Common myeloid progenitor, CD34-positive (primary cell): Measurements from ENCODE around the gene PLCL1.
A peak's percentile ranks its signal among the peaks of the same experiment; 100 is the strongest.

ENCODE experiments used
- CTCF ChIA-PET: fragments of 350-600 bp; sonication (Branson Sonifier 250); formaldehyde crosslinking; loops from one replicate; lab custom pipeline; 2021; ENCODE audit warnings: antibody characterized with exemption; lab: Charles Lee
- POLR2A ChIA-PET: fragments of 350-600 bp; sonication (Branson Sonifier 250); formaldehyde crosslinking; loops from one replicate; lab custom pipeline; 2021; ENCODE audit warnings: antibody characterized with exemption; lab: Charles Lee
- DNase-seq, 3 donors: peaks; one replicate each; pipeline versions ENCODE4 v3.0.0 to v3.0.0-alpha.2; 2013
- H3K27ac ChIP-seq, 2 experiments: 1 replicate in 1 of 2; 2 replicates in 1 of 2; pipeline ENCODE4 v1.7.0; 2013; ENCODE audit warnings: inconsistent platforms in 2 of 2, low read length in 2 of 2, mild to moderate bottlenecking in 2 of 2, low read depth in 1 of 2, moderate library complexity in 1 of 2; ENCODE audit not compliant: severe bottlenecking in 2 of 2, insufficient read depth in 1 of 2, poor library complexity in 1 of 2
- H3K27me3 ChIP-seq, 5 experiments: replicated peaks in 2 of 5; 1 replicate in 3 of 5; 2 replicates in 2 of 5; pipeline versions ENCODE4 v1.6.1 to v1.7.0; 2013; ENCODE audit warnings: low read length in 4 of 5, mild to moderate bottlenecking in 2 of 5, moderate library complexity in 2 of 5, inconsistent platforms in 1 of 5; ENCODE audit not compliant: insufficient read depth in 5 of 5, control insufficient read depth in 4 of 5
- H3K36me3 ChIP-seq, 4 experiments: 1 replicate in 2 of 4; 2 replicates in 2 of 4; pipeline versions ENCODE4 v1.6.1 to v1.7.0; 2013; ENCODE audit warnings: low read length in 3 of 4, control low read depth in 1 of 4, mild to moderate bottlenecking in 1 of 4; ENCODE audit not compliant: control insufficient read depth in 4 of 4, insufficient read depth in 4 of 4
- H3K4me1 ChIP-seq, 4 experiments: 1 replicate in 3 of 4; 2 replicates in 1 of 4; pipeline versions ENCODE4 v1.6.1 to v1.7.1; 2013; ENCODE audit warnings: low read length in 3 of 4, mild to moderate bottlenecking in 3 of 4, control low read depth in 1 of 4, inconsistent platforms in 1 of 4, moderate library complexity in 1 of 4; ENCODE audit not compliant: control insufficient read depth in 4 of 4, insufficient read depth in 4 of 4; ENCODE audit errors: control extremely low read depth in 1 of 4
- H3K4me3 ChIP-seq, 7 experiments: 1 replicate in 4 of 7; 2 replicates in 3 of 7; pipeline versions ENCODE4 v1.5.1 to v1.7.0; 2013; ENCODE audit warnings: mild to moderate bottlenecking in 7 of 7, low read length in 6 of 7, moderate library complexity in 6 of 7, inconsistent platforms in 2 of 7, low read depth in 2 of 7, control low read depth in 1 of 7; ENCODE audit not compliant: insufficient read depth in 4 of 7, control insufficient read depth in 1 of 7; ENCODE audit errors: extremely low read depth in 1 of 7
- H3K9me3 ChIP-seq, 5 experiments: 1 replicate in 4 of 5; 2 replicates in 1 of 5; pipeline versions ENCODE4 v1.6.1 to v1.7.1; 2013; ENCODE audit warnings: low read length in 4 of 5, mild to moderate bottlenecking in 2 of 5, inconsistent platforms in 1 of 5, low read depth in 1 of 5, moderate library complexity in 1 of 5; ENCODE audit not compliant: control insufficient read depth in 4 of 5, insufficient read depth in 2 of 5; ENCODE audit errors: control extremely low read depth in 1 of 5
- WGBS: methylation state at CpG from one replicate; pipeline ENCODE4 v1.1.5; 2013; ENCODE audit not compliant: insufficient coverage; 5-methylcytosine and 5-hydroxymethylcytosine counted together

Gene PLCL1

GRCh38 chr2:198044777-198045176, 240.4 kb downstream of the PLCL1 start:
- DNase-seq: no peak
- POLR2A ChIA-PET: no interaction called here
- CTCF ChIA-PET: no interaction called here
- no CpG with 5 or more reads among the region's 2 CpGs for WGBS
- H3K27ac ChIP-seq: no peak overlapping the region
- no peaks in the 10 kb centered on the region for H3K27me3 ChIP-seq
- H3K9me3 ChIP-seq: no peaks in the 10 kb centered on the region
- H3K36me3 ChIP-seq: no peaks in the 10 kb centered on the region
- H3K4me1 ChIP-seq: peaks cover 0 to 12% (median 8%) of the 10 kb centered on the region in 4 experiments
- no peak overlapping the region for H3K4me3 ChIP-seq

- CTCF ChIA-PET: interaction anchor here (1.0 kb wide), 1 partner anchor 85 kb away, joined by 3 read pairs; no protein-coding TSS in a partner anchor
- no peak for DNase-seq
- H3K27me3 ChIP-seq: no peaks in the 10 kb centered on the region
- no peaks in the 10 kb centered on the region for H3K9me3 ChIP-seq
- no peak overlapping the region for H3K27ac ChIP-seq
- no peaks in the 10 kb centered on the region for H3K36me3 ChIP-seq
- H3K4me3 ChIP-seq: no peak overlapping the region
- peaks cover 0 to 12% (median 8%) of the 10 kb centered on the region in 4 experiments for H3K4me1 ChIP-seq
- POLR2A ChIA-PET: no interaction called here
Observed at GRCh38 chr2:198045227-198045626, 240.8 kb downstream of the PLCL1 start.

GRCh38 chr2:198052741-198053140, 248.3 kb downstream of the PLCL1 start:
- no peak overlapping the region for H3K4me3 ChIP-seq
- POLR2A ChIA-PET: no interaction called here
- H3K36me3 ChIP-seq: no peaks in the 10 kb centered on the region
- no peak overlapping the region for H3K27ac ChIP-seq
- DNase-seq: no peak
- H3K4me1 ChIP-seq: no peaks in the 10 kb centered on the region
- no peaks in the 10 kb centered on the region for H3K9me3 ChIP-seq
- H3K27me3 ChIP-seq: no peaks in the 10 kb centered on the region
- CTCF ChIA-PET: interaction anchor here (1.0 to 2.2 kb wide), 5 partner anchors 9 to 257 kb away, joined by 3 to 6 read pairs (median 4); partner anchors contain the start of gene PLCL1
- WGBS: no CpG with 5 or more reads among the region's 2 CpGs

GRCh38 chr2:198053148-198053547, 248.8 kb downstream of the PLCL1 start:
- H3K4me1 ChIP-seq: no peaks in the 10 kb centered on the region
- CTCF ChIA-PET: interaction anchor here (0.7 to 2.2 kb wide), 6 partner anchors 9 to 258 kb away, joined by 3 to 6 read pairs (median 4); partner anchors contain the start of gene PLCL1
- no peaks in the 10 kb centered on the region for H3K9me3 ChIP-seq
- H3K4me3 ChIP-seq: no peak overlapping the region
- H3K36me3 ChIP-seq: no peaks in the 10 kb centered on the region
- no peak for DNase-seq
- no peak overlapping the region for H3K27ac ChIP-seq
- POLR2A ChIA-PET: no interaction called here
- WGBS: no CpG with 5 or more reads among the region's 1 CpG
- H3K27me3 ChIP-seq: no peaks in the 10 kb centered on the region

GRCh38 chr2:198053776-198054175, 249.4 kb downstream of the PLCL1 start:
- Histone ChIP-seq H3K4me3 (no peak overlapping the region), H3K4me1 (no peaks in the 10 kb centered on the region), H3K27ac (no peak overlapping the region), H3K36me3 (no peaks in the 10 kb centered on the region), H3K27me3 (no peaks in the 10 kb centered on the region), H3K9me3 (no peaks in the 10 kb centered on the region)
- ChIA-PET POLR2A (no interaction called here), CTCF (interaction anchor here (0.7 to 2.2 kb wide), 6 partner anchors 10 to 258 kb away, joined by 3 to 6 read pairs (median 4); partner anchors contain the start of gene PLCL1)
- no CpG with 5 or more reads among the region's 1 CpG for WGBS
- no peak for DNase-seq

GRCh38 chr2:198054299-198054698, 249.9 kb downstream of the PLCL1 start:
- no peaks in the 10 kb centered on the region for H3K27me3 ChIP-seq
- CTCF ChIA-PET: interaction anchor here (0.7 to 1.5 kb wide), 2 partner anchors 11 to 19 kb away, joined by 3 to 4 read pairs; no protein-coding TSS in a partner anchor
- H3K36me3 ChIP-seq: no peaks in the 10 kb centered on the region
- no peaks in the 10 kb centered on the region for H3K9me3 ChIP-seq
- H3K27ac ChIP-seq: no peak overlapping the region
- no peak overlapping the region for H3K4me3 ChIP-seq
- H3K4me1 ChIP-seq: no peaks in the 10 kb centered on the region
- POLR2A ChIA-PET: no interaction called here
- peak; percentile 25 to 52 (median 46) for DNase-seq
- WGBS: no CpG with 5 or more reads among the region's 1 CpG

- no CpG with 5 or more reads among the region's 2 CpGs for WGBS
- H3K4me1 ChIP-seq: no peaks in the 10 kb centered on the region
- H3K27ac ChIP-seq: no peak overlapping the region
- no peak for DNase-seq
- no peaks in the 10 kb centered on the region for H3K9me3 ChIP-seq
- POLR2A ChIA-PET: no interaction called here
- H3K36me3 ChIP-seq: no peaks in the 10 kb centered on the region
- H3K4me3 ChIP-seq: no peak overlapping the region
- CTCF ChIA-PET: no interaction called here
- no peaks in the 10 kb centered on the region for H3K27me3 ChIP-seq
Observed at GRCh38 chr2:198055716-198056115, 251.3 kb downstream of the PLCL1 start.
